DLD1 (cell line): ENCODE results near the gene LTBP1.

ENCODE experiments used
- in situ Hi-C: cut with HindIII; loops from 2 replicates; pipeline ENCODE4 v1.10.0; 2017; ENCODE audit warnings: low sequenced_read_pairs

The LTBP1 gene

DNA sequence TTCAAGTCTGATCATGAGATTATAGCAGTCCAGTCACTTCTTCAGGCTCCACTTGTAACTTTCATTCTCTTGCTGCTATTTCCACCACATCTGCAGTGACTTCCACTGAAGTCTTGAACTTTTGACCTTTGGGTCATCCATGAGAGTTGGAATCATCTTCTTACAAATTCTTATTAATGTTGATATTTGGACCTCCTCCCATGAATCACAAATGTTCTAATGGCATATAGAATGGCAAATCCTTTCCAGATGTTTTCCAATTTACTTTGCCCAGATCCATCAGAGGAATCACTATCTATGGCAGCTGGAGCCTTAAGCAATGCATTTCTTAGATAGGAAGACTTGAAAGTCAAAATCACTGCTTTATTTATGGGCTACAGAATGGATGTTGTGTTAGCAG, 159.4 kb downstream of the LTBP1 start:
- in situ Hi-C loops: no loop called here

GRCh38 chr2:33107690-33108482, 161.1 kb downstream of the LTBP1 start:
- in situ Hi-C loops: no loop called here

DNA sequence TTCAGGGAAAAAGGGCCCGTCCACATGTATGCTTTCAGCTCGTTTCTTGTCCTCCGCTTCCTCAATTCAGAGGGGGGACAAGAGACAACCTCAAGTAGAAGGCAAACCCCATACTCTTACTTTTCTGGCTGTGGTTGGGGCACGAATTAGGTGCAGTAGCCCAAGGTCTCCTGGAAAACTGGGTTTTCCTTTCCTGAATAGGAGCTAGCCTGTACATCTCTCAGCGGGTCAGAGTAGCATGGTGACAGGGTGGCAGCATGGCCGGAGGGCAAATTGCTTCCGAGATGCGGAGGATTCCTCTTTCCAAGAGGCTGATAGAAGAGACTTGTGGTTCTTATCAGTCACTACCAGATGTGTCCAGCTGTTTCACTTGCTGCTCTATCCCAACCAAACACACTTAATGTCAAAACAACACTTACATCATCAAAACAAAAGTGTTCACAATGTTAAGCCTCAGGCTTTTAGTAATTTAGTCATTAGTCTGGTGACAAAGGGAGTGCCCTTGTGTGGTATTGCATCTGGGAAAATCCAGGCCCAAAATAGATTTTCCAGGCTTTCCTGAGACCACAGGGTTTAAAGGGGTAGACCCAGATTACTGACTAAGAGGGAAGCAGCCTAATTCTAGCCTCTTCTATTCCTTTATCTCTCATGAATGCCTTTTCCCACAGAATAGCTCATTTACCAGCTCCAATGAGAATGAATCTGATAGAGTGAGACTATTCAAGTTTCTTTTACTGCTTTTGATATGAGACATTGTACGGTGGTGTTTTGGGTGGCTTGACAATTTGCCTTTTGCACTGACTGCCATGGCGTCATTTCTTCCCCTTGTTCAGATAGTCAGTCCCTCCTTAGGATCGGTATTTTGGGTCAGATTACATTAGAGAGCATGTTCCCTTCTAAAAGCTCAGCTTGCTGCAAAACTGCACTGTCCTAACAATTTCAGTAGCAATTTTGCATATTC, 162.0 kb downstream of the LTBP1 start:
- in situ Hi-C loops: no loop called here

DNA sequence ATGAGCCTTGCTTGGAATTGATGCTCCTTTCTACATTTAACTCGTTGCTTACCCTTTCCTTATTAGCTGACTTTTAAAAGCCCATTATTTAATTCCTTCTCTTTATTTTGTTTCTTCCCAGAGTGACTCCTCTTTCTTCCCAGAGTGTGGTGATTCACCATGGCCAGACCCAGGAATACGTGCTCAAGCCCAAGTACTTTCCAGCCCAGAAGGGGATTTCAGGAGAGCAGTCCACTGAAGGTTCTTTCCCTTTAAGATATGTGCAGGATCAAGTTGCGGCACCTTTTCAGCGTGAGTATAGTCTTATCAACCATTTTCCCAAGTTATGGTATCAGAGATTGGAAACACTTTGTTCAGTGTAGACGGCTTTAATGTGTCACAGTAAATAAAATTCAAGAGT, 163.7 kb downstream of the LTBP1 start:
- in situ Hi-C loops: no loop called here

DNA sequence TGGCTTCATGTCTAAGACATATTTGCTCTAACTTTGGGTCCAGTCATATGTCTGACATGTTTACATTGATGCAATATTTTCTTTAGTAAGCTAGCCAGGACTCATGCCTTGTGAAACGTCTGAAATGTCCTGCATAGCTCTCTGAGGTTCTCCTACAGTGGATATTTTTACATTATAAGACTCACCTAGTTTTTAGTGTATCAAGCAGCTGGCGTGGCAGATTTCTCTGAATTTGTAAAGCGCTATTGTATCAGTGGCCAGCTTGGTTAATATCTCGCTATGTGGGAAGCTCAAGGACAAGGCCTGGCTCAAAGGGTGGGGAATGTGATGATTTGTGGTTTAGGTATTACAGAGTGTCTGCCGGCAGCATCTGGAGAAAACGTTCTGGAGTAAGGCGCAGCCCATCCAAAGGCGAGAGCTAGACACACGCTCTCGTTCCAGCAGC, 164.3 kb downstream of the LTBP1 start:
- in situ Hi-C loops: no loop called here

- in situ Hi-C loops: no loop called here
These were observed 168.4 kb downstream of the LTBP1 start for GRCh38 chr2:33115196-33115595.

DNA sequence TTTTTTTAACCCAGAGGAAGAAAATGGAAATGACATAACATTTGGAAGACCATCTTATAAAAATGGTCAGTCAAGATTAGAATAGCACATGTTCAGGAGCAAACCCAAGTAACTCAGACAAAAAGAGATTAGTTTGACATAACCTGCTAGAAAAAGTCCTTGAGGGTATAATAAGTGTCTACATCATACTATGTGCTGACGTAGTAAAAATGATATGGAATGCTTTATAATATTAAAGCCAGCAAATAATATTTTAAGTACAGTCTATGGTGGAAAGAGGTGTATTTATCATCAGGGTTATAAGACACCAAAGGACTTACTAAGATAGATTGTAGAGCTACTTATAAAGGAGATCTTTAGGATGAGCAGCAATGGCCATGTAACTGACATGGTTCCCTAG, 169.0 kb downstream of the LTBP1 start:
- in situ Hi-C loops: no loop called here

GRCh38 chr2:33116799-33117198, 170.0 kb downstream of the LTBP1 start:
- in situ Hi-C loops: no loop called here

- in situ Hi-C loops: no loop called here
These were observed 171.9 kb downstream of the LTBP1 start for GRCh38 chr2:33118651-33119050.

DNA sequence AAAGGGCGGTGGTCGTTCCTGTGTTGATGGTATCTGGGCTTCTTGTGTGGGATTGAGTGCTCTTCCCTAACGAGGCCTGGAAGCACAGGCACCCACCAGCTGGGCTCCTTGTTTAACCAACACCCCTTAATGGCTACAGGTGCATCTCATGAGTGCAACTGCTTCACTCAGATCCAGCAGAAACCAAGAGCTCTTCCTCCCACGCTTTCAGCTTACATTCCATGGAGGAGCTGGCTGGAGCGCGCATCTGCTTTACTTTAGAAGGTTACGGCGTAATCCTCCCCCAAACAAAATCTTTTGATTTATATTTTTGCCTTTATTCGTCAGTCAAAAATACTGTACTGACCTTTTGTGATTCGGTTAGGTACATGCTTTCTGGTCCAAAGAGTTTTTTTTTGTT, 174.7 kb downstream of the LTBP1 start:
- in situ Hi-C loops: no loop called here

GRCh38 chr2:33121925-33122324, 175.2 kb downstream of the LTBP1 start:
- in situ Hi-C loops: no loop called here

GRCh38 chr2:33122726-33123125, 176.0 kb downstream of the LTBP1 start:
- in situ Hi-C loops: no loop called here

- in situ Hi-C loops: no loop called here
These were observed 176.5 kb downstream of the LTBP1 start for GRCh38 chr2:33123216-33123615.

DNA sequence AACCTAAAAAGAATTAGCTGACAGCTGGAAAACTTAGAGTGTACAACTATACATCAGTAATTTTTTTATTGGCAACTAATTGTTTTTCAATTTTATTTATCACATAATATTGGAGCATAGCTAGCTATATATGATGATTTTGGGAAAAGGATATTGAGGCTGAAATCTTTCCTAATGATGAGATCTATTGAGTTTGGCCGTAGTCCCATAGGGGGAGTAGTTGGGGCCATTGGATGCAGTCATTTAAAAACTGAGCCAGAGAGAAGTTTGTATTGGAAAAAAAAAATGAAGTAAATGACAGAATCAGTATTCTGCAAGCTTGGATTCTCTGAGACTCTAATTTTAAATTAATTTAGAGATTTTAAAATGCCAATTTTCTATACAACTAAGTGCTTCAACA, 179.8 kb downstream of the LTBP1 start:
- in situ Hi-C loops: no loop called here

- in situ Hi-C loops: no loop called here
These were observed 180.2 kb downstream of the LTBP1 start for GRCh38 chr2:33126958-33127357.

DNA sequence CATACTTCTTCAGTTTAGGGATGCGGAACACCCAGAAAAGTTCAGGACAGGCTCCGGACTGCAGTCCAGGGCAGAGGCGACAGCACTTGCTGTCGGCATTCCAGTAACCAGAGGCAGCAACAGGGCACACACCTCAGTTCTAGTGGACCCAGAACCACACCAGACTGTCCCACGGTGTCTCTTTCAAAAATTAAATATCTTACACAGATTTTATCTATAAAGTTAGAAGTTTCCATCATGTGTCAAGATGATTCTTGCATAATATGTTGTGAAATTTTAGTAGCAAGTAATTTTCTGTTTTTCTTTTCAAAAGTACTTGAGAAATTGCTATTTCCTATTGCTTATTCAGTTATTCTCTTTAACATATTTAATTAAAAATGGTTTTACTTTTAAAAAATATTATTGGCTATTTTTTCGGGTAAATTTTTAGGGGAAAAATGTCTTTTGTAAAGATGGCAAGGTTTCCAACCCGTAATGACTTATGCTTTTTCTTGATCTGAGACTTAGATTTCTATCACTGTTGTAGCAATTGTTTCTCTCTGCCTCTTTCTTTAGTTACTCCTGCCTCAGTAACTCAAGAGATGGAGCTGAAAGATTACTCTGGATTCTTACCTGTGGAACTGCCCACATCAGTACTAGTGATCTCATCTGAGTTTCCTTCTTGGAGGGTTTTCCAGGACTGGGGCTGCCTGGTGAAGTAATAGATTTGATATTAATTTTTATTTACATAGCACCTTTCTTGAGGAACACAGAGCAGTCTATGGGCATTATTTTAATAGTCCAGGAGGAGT, 182.7 kb downstream of the LTBP1 start:
- in situ Hi-C loops: no loop called here

GRCh38 chr2:33130054-33130447, 183.3 kb downstream of the LTBP1 start:
- in situ Hi-C loops: no loop called here

- in situ Hi-C loops: no loop called here
These were observed 183.8 kb downstream of the LTBP1 start for GRCh38 chr2:33130544-33130943.

DNA sequence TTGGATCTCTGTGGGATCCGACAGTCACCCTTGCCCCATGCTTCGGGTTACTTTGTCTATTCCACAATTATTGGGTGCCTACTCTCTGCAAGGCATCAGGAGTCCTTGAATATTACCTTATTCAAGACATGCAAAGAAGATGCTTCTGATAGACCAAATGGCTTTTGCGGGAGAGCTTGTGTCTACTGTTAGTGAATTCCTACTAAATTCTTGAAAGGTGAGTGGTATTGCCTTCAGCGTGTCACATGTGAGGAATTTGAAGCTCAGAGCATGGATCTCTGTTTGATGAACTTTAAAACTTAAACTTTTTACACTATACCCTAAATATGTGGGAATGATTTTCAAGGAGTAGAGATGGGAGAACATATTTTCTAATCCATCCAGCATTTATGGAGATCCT, 184.4 kb downstream of the LTBP1 start:
- in situ Hi-C loops: no loop called here

DNA sequence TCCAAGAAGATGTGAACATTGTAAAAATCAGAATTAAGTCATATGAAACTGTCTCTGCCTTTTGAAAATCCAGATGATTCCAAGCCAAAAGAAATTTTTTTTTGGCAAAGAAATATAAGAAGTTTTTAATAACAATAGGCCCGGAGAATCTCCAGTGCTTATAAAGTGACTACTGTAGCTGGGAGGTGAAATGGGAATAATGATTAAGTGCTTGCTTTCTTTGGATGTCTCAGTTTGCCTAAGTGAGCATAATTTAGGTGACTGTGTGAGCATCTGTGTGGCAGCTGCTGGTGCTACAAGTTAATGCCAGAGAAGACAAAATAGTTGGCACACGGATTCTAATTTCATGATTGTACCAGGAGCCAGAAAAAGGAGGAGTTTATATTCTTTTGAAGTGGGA, 185.0 kb downstream of the LTBP1 start:
- in situ Hi-C loops: no loop called here

GRCh38 chr2:33133454-33133952, 186.8 kb downstream of the LTBP1 start:
- in situ Hi-C loops: no loop called here
